NCI-H1105 (cell line): ENCODE measurements around the gene SPCS1.
"Not testable (repeated sequence)": the region's sequence is repeated elsewhere in the genome, so short reads cannot be mapped to it uniquely, and the experiment has no call there.

ENCODE experiments used
- DNase-seq: peaks from one replicate; lab custom pipeline; 2025; lab: John Stamatoyannopoulos, UW

Gene SPCS1

DNA sequence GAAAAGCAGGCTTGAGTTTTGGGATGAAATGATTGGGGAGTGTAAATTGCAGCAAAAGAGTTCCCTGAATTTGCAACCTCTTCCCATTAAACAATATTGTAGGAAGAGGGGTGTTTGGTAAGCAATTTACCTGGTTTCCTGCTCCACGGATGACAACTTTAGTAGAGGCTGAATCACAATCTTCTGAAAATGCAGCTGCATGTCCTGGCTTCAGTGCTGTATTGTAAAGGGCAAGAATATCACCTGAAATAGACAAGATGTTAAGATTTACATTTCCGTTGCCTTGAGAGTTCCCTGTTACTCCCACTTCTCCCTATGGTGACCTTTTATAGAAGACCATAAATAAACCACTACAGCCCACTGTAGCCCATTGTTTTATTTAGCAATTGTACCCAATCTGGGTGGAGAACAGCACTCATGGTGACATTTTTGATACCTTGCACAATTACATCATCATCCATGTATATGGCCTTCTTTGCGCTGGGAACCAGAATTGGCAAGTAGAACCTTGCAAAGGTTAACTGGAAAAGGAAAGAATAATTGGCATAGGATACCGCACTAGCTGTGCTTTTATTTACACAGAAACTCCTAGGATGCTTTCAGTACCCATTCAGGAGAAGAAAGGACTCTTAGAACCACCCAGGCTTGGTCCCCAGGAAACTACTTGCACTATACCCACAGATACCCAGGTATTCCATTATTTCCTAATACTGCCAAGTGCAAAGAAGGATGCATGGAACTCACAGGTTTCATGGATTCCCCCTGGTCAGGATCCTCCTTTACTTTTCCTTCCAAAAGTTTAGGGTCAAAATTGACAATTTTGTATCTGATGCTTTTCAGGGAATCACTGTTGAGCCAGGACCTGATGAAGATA, 9.9 kb upstream of the SPCS1 start:
- DNase-seq: no peak

DNA sequence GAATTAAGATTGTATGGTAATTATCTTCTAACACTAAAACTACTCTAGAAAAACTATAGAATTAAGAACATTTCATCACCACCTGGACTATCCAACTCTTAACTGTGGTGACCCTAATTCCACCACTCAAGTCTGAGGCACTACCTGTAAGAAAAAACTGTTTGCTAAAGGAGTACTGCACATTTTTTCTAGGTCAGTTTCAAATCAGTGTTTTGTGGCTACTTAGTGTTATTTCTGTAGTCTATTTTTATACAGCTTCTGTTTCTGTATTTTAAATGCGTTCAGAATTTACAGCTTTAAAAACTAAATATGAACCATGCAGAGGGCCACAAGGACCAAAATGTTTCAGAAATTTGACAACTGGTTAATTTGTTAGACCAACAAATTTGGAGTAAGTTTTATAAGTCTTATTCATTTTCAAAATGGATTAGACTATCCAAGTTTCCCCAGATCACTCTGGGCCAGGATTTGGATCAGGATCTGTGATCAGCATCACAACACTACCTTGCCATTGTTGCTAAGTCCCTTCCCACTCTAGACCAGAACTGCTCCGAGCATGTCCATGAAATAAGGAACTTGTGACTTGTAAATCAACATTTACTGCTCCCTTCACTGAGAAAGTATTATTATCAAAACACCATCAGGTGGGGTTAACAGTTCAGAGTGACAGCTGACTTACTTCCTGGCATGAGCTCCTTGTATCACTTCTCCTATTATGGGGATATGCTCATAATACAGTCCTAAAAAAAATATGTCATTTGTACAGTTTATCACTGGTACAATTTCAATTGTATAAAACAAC, 8.9 kb upstream of the SPCS1 start:
- DNase-seq: no peak

DNA sequence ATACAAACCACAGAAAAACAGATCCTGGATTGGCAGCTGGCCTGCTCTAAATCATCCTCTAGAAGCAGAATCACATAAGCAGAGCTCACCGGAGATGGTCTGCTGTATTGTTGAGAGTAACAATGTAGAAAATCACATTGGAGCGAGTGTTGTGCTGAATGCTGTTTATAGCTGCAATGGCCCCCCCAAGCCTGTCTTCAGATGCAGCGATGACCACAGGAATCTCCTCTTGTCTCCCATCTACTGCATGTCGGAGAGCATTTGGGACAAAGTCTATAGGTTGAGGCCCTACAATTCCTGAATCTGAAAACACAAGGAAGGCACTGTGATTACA, 8.3 kb upstream of the SPCS1 start:
- no peak for DNase-seq

DNA sequence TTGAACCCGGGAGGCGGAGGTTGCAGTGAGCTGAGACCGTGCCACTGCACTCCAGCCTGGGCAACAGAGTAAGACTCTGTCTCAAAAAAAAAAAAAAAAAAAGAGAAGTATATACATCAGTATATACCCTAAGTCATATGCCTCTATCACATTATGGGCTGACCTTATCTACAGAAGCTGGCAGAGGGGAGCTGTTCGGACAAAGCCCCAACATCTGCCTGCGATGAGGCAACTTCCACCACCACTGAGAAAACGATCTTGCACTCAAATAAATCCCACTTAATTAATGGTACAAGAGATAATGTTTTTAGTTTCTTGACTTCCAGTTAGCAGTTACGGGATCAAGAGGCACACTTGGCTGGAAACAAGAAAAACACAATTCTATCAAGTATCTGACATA, 2.6 kb upstream of the SPCS1 start:
- DNase-seq: no peak

DNA sequence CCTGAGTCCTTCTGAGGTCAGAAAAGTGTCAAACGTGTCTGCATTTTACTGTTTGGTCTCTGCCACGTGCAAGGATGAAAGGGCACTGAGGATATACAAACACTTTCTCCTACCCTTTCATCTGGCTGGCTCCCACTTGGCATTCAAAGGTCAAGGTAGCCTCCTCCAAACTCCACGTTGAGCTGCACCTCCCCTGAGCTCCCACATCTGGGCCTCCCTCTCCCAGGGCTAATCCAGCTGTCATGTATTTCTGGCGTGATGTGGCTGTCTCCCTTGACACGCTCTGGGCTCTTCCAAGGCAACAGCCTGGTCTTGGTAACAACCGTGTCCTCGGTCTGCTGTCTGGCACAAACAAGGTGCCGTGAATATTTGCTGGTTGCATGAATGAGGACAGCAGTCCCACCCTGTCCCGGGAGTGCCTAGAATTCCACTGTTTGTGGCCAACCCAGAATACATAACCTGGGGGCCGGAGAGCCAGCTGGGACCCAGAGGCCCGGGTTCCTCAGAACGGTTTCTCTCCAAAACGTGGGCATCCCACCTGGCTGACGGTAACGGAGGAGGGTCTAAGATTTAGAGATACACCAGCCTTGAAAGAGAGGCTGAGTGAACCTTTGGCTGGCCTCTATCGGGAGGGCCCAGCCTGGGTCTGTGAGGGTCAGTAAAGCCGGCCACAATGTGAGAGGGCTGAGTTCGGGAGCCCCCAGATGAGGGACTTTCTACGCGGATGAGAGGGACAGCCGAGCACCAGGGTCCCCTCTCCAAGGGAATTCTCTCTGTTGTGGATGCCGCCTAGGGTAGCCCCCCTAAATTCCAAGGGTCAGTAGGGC, 1.1 kb upstream of the SPCS1 start:
- no peak for DNase-seq

DNA sequence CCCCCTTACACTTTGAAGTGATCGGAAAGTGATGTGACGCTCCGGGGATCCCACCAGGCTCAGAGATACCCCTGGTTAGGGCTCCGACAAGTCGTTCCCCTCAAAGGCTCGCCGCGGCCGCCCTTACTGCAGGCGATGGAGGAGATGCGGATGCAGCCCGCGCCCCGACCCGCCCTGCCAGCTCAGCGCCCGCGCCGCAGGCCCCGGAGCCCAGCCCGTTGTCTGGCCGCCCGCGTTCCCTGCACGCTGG, 543 bp upstream of the SPCS1 start:
- DNase-seq: no peak

DNA sequence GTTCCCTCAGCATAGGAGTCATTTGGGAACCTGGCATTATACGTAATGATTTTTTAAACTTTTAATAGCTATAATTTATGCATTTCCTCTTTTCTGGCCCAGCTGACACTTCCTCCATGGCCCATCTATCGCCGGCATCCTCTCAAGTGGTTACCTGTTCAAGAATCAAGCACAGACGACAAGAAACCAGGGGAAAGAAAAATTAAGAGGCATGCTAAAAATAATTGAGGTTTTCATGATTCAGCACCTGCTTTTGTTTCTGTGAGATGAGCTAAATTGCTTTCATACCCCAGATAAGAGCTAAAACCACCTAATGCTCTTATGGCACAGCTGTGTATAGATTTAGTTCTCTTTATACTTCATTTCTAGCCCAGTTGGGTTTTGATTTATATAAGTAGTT, 1.7 kb downstream of the SPCS1 start:
- DNase-seq: no peak

DNA sequence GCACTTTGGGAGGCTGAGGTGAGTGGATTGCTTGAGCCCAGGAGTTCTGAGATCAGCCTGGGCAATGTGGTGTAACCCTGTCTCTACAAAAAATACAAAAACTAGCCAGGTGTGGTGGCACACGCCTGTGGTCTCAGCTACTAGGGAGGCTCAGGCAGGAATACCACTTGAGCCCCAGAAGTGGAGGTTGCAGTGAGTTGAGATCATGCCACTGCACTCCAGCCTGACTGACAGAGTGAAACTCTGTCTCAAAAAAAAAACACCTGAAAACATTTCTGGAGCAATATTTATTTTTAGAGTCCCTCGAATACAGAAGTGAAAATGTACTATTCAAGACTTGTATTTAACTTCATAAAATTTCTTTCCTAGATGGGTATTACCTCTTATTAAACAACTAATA, 4.6 kb downstream of the SPCS1 start:
- DNase-seq: no peak

DNA sequence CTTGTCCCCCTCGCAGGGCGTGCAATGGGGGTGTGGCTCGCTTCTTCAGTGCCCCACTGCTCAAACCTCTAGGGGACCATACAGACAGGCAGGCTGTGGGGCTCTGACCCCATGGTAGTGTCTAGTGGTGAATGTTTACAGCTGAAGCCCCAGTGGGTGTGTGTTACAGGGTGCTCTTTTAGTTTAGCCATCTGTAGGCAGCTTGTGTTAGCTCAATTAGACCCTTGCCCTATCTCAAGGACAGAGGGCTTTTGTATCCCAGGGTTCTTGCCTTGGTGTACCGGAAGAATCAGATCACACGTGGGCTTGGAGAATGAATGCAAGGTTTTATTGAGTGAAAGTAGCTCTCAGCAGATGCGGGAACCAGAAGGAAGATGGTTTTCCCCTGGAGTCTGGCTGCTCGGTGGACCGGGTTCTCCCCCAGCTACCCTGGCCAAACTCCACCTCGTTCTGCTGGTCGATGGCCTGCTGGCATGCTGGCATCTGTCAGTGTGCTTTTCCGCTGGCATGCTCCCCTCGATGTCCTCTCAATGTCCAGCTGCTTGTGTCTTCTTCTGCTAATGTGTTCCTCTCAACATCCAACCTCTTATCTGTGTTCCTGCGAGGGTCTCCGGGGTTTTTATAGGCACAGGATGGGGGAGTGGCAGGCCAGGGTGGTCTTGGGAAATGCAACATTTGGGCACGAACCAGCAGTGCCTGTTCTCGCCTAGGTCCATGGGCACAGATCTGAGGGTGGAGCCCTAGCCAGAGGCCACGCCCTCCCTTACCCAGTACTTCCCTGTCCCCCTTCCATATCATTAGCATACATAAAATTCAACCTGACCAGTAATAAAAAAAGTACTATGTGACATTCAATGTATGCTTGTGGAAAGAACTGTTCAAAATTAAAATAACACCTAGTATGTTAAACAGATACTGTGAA, 6.6 kb downstream of the SPCS1 start:
- no peak for DNase-seq

DNA sequence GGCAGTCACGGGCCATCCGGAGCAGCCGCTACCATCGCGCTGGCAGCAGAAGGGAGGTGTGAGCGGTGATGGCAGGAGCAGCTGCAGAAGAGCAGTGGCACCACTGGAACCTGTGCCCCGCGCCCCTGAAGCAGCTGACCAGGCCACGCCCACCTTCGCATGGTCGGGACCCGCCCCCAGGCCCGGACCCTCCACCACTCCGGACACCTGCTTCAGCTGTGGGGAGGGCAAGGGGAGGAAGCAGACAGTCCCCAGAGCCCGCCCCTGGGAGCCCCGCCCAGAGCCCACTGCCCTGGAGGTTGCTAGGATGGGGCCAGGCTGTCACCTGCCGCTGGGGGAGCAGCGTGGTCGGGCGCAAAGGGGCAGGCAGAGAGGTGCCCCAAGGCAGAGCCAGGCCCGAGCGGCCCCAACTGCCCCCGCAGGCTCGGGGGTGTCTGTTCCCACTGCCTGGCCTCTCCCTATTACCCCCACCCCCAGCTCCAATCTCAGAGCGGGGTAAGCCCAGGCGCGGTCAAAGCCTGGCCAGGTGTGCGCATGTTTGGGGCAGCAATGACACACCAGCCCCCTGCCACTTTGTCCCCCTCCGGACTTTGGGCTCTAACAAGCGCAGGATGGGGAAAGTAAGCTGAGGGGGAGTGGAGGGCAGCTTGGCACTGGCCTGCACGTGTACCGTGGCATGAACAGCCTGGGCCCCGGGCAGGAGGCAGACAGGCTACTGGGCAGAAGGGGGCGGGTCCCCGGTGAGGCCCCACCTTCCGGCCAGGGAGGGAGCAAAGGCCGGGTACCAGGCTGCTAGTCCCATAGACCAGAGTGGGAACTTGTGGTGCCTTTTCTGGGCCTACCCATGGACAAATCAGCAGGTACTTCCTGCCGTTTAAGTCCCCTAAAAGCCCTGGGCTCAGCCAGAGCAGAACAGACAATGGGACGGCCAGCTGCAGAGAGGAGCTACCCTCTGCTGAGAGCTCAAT, 8.7 kb downstream of the SPCS1 start:
- no peak for DNase-seq

DNA sequence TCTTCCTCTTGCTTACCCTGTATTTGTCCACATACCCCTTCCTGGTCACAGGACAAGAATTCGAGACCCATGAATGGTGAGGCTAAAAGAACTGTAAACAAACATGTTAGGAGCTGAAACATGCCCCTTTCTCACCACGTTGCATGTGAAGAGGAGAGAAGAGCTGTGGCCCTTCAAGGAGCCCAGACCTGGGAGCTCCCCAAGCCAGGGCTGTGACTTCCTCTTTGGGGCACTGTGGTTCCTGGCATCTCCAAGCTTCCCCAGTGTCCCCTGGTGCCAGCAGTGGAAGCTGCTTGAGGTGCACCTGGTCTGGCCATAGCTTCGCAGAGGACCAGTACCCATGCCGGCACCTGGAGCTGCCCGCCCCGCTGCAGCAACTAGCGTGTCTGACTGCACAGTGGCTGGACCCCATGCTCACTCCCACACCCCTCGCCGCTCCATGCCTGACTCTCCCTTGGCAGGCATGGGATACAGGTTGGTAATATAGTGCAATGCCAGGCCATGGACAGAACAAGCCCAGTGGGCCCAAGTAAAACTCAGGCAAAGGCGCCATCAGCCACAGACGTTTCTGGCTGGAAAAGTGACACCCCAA, 9.9 kb downstream of the SPCS1 start:
- DNase-seq: no peak

DNA sequence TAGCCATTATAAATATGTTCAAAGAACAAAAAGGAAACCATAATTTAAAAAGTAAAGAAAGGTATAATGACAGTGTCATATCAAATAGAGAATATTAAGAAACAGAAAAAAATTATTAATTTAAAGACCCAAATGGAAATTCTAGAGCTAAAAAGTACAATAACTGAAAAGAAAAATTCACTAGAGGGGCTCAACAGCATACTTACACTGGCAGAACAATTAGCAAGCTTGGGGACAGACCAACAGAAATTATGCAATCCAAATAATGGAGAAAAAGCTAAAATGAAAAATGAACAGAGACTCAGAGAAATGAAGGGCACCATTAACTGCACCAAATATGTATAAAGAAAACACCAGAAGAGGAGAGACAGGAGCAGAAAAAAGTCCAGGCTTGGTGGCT, 13.7 kb downstream of the SPCS1 start:
- DNase-seq: no peak

DNA sequence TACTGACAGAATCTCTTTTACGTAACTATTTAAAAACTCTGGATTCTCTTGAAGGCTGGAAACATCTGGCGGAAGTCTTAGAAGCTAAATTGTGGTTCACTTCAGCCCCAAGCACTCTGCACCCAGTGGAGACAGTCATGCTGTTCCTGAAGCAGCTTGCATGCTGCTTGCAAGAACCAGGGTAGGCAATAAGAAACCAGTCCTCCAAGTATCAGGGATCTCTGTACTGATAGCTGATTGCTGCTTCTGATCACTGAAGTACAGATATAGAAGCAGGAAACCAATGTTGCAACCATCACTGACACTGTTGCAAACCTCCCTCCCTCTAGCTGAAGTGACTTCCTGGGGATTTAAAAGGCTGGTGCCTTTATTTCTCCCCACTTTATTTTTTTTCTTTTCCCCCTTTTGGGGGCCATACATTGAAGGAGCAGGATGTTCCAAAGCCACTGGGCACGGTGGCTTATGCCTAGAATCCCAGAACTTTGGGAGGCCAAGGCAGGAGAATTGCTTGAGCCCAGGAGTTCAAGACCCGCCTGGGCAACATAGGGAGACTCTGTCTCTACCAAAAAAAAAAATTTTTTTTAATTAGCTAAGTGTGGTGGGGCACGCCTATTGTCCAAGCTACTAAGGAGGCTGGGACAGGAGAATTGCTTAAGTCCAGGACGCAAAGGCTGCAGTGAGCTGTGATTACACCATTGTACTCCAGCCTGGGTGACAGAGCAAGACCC, 15.3 kb downstream of the SPCS1 start:
- DNase-seq: no peak

DNA sequence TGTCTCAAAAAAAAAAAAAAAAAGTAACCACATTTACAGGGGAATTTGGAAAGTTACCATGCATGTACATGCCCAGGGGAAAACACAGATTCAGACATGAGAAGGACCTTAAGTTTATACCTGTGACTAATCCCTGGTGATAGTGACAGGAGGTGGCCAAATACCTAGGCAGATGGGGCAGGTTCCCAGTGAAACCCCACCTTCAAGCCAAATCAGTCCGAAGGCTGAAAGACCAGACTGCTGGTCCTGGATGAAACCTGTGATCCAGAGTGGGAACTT, 15.8 kb downstream of the SPCS1 start:
- no peak for DNase-seq

DNA sequence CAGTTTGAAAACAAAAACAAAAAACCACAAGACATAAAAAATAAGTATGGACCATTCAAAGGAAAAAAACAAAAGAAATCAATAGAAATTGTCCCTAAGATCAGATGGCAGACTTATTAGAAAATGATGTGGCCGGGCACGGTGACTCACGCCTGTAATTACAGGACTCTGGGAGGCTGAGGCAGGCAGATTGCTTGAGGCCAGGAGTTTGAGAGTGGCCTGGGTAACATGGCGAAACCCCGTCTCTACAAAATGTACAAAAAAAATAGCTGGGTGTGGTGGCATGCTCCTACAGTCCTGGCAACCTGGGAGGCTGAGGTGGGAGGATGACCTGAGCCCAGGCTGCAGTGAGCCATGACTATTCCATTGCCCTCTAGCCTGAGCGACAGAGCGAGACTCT, 16.6 kb downstream of the SPCS1 start:
- no peak for DNase-seq

DNA sequence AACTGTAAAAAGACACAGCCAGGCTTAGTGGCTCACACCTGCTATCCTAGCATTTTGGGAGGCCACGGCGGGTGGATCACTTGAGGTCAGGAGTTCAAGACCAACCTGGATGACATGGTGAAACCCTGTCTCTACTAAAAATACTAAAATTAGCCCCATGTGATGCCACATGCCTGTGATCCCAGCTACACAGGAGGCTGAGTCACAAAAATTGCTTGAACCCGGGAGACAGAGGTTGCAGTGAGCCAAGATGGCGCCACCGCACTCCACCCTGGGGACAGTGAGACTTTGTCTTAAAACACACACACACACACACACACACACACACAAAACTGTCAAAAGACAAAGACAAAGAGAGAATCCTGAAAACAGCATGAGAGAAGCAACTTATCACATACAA, 18.0 kb downstream of the SPCS1 start:
- DNase-seq: no peak

DNA sequence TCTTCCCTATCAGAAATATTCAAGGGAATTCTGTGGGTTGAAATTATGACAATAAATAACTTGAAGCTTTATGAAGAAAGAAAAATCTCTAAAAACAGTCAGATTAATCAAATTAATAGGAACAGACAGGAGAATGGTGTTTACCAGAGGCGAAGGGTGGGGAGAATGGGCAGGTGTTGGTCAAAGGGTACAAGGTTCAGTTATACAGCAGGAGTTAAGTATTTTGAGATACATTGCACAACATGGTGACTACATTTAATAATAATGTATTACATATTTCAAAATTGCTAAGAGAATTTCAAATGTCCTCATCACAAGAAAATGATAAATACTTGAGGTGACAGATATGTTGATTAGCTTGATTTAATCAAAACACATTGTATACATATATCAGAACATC, 18.6 kb downstream of the SPCS1 start:
- no peak for DNase-seq

DNA sequence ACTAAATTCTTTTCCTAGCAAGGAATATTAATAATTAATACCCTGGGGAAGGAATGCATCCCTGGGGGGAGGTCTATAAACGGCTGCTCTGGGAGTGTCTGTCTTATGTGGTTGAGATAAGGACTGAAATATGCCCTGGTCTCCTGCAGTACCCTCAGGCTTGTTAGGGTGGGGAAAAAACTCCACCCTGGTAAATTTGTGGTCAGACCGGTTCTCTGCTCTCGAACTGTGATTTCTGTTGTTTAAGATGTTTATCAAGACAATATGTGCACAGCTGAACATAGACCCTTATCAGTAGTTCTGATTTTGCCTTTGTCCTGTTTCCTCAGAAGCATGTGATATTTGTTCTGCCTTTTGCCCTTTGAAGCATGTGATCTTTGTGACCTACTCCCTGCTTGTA, 22.8 kb downstream of the SPCS1 start:
- not testable (repeated sequence) for DNase-seq

DNA sequence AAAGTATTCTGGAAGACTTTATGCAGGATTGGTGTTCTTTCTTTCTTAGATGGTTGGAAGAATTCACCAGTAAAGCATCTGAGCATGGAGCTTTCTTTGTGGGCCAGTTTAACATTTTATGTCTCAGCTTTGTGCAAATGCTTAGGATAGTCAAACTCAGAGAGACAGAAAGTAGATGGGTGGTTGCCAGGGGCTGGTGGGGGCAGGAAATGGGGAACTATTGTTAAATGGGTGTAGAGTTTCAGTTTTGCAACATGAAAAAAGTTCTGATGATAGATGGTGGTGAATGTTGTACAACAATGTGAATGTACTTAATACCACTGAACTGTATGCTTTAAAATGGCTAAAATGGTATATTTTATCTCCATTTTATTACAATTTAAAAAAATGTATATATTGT, 24.8 kb downstream of the SPCS1 start:
- DNase-seq: no peak

DNA sequence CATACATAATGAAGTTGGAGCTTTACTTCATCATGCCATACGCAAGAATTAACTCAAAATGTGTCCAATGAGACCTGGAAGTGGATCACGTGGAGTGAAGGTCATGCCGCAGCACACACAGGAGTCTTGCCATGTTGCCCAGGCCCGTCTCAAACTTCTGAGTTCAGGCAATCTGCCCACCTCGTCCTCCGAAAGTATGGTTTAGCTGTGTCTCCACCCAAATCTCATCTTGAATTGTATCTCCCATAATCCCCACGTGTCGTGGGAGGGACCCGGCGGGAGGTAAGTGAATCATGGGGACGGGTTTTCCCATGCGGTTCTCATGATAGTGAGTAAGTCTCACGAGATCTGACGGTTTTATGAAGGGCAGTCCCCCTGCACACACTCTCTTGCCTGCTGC, 25.7 kb downstream of the SPCS1 start:
- no peak for DNase-seq
